OCI-LY3 (cell line): ENCODE measurements around the gene ZNF556.

Source experiments
- H2AFZ ChIP-seq: fragments of 200-600, 300-600 bp; shearing (Covaris generic); 2 replicates; pipeline ENCODE4 v1.6.0; 2014; ENCODE audit warnings: antibody characterized with exemption, low read depth, low read length
- H3K27ac ChIP-seq: fragments of 200-600, 300-600 bp; sonication (generic); 2 replicates; pipeline ENCODE4 v1.5.1; 2014; ENCODE audit warnings: mild to moderate bottlenecking, low read length, moderate library complexity, mixed read lengths
- H3K27me3 ChIP-seq: fragments of 200-600, 300-600 bp; sonication (generic); 2 replicates; pipeline ENCODE4 v1.6.1; 2014; ENCODE audit warnings: low read depth, low read length, mixed read lengths
- H3K36me3 ChIP-seq: fragments of 200-600, 300-600 bp; sonication (generic); replicated peaks from 2 replicates; pipeline ENCODE3; 2014; ENCODE audit warnings: low read depth, low read length, mixed read lengths
- H3K4me1 ChIP-seq: fragments of 300-600, 200-600 bp; sonication (generic); 2 replicates; pipeline ENCODE4 v1.6.1; 2014; ENCODE audit warnings: low read length, mixed read lengths
- H3K4me2 ChIP-seq: fragments of 200-600, 300-600 bp; sonication (generic); 2 replicates; pipeline ENCODE4 v1.6.1; 2014; ENCODE audit warnings: low read length, mixed read lengths
- H3K4me3 ChIP-seq: fragments of 300-600, 200-600 bp; sonication (generic); 2 replicates; pipeline ENCODE4 v1.5.1; 2014; ENCODE audit warnings: antibody characterized with exemption, mild to moderate bottlenecking, low read length, moderate library complexity
- H3K79me2 ChIP-seq: fragments of 300-600, 200-600 bp; shearing (Covaris generic); 2 replicates; pipeline ENCODE4 v1.6.1; 2014; ENCODE audit warnings: mild to moderate bottlenecking, low read length, mixed read lengths
- H3K9ac ChIP-seq: fragments of 300-600, 200-600 bp; shearing (Covaris generic); 2 replicates; pipeline ENCODE4 v1.6.0; 2014; ENCODE audit warnings: mild to moderate bottlenecking, low read length, moderate library complexity
- H3K9me3 ChIP-seq: fragments of 200-600, 300-600 bp; shearing (Covaris generic); 2 replicates; pipeline ENCODE4 v1.6.1; 2014; ENCODE audit warnings: low read length, mixed read lengths; ENCODE audit not compliant: insufficient read depth
- H4K20me1 ChIP-seq: fragments of 200-600, 300-600 bp; sonication (generic); 2 replicates; pipeline ENCODE4 v1.6.1; 2016; ENCODE audit warnings: low read length, mixed read lengths; ENCODE audit not compliant: insufficient read depth
- EZH2phosphoT487 ChIP-seq: fragments of 200-600 bp; shearing (Covaris generic); IDR thresholded peaks from 2 replicates; pipeline ENCODE4 v1.6.1; 2018; ENCODE audit warnings: antibody characterized with exemption, mixed run types, low read depth
- TF ChIP-seq, protein P1 (sequence below): fragments of 200-600, 300-600 bp; sonication (generic); IDR thresholded peaks from 2 replicates; pipeline ENCODE4 v1.5.1; 2014; ENCODE audit warnings: antibody characterized with exemption, low read length, low read depth

The ZNF556 gene

DNA sequence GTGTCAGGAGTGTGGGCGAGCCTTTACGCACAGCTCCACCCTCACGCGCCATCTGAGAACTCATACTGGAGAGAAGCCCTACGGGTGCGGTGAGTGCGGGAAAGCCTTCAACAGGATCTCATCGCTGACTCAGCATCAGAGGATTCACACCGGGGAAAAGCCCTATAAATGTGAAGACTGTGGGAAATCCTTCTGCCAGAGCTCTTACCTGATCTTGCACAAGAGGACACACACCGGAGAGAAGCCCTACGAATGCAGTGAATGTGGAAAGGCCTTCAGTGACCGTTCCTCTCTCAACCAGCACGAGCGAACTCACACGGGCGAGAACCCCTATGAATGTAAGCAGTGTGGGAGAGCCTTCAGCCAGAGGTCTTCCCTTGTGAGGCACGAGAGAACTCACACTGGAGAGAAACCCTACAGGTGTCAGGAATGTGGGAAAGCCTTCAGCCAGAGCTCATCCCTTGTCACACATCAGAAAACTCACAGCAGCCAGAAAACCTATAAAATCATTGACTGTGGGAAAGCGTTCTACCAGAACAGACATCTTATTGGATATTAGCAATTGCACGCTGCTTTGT, 32.8 kb upstream of the ZNF556 start:
- no peak overlapping the region for H3K27ac ChIP-seq
- TF ChIP-seq, protein P1, sequence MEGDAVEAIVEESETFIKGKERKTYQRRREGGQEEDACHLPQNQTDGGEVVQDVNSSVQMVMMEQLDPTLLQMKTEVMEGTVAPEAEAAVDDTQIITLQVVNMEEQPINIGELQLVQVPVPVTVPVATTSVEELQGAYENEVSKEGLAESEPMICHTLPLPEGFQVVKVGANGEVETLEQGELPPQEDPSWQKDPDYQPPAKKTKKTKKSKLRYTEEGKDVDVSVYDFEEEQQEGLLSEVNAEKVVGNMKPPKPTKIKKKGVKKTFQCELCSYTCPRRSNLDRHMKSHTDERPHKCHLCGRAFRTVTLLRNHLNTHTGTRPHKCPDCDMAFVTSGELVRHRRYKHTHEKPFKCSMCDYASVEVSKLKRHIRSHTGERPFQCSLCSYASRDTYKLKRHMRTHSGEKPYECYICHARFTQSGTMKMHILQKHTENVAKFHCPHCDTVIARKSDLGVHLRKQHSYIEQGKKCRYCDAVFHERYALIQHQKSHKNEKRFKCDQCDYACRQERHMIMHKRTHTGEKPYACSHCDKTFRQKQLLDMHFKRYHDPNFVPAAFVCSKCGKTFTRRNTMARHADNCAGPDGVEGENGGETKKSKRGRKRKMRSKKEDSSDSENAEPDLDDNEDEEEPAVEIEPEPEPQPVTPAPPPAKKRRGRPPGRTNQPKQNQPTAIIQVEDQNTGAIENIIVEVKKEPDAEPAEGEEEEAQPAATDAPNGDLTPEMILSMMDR: no peak
- no peak for TF ChIP-seq EZH2phosphoT487
- peaks cover 39% of the 10 kb centered on the region for H3K9me3 ChIP-seq
- H3K27me3 ChIP-seq: no peaks in the 10 kb centered on the region
- no peak overlapping the region for H2AFZ ChIP-seq
- H3K79me2 ChIP-seq: no peaks in the 10 kb centered on the region
- peaks cover 38% of the 10 kb centered on the region for H3K36me3 ChIP-seq
- H4K20me1 ChIP-seq: no peaks in the 10 kb centered on the region
- no peak overlapping the region for H3K4me2 ChIP-seq
- no peak overlapping the region for H3K4me3 ChIP-seq
- H3K4me1 ChIP-seq: no peaks in the 10 kb centered on the region
- no peak overlapping the region for H3K9ac ChIP-seq

DNA sequence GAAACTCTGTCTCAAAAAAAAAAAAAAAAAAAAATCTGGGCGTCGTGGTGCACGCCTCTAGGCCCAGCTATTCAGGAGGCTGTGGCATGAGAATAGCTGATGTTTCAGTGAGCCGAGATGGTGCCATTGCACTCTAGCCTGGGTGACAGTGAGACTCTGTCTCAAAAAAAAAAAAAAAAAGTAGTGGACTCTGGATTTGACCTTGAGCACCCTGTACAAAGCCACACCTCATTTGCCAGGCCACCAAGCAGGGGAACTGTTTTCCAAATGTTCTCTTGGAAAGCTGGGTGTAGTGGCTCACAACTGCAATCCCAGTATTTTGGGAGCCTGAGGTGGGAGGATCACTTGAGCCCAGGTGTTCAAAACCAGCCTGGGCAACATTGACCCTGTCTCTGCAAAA, 29.7 kb upstream of the ZNF556 start:
- Histone ChIP-seq H3K4me1 (peaks cover 5% of the 10 kb centered on the region), H3K9me3 (peaks cover 34% of the 10 kb centered on the region), H3K36me3 (peaks cover 32% of the 10 kb centered on the region), H3K4me3 (no peak overlapping the region), H4K20me1 (no peaks in the 10 kb centered on the region), H2AFZ (no peak overlapping the region), H3K9ac (no peak overlapping the region), H3K4me2 (no peak overlapping the region), H3K27ac (no peak overlapping the region), H3K27me3 (no peaks in the 10 kb centered on the region), H3K79me2 (peaks cover 7% of the 10 kb centered on the region)
- no peak for TF ChIP-seq EZH2phosphoT487
- TF ChIP-seq, protein P1: no peak

DNA sequence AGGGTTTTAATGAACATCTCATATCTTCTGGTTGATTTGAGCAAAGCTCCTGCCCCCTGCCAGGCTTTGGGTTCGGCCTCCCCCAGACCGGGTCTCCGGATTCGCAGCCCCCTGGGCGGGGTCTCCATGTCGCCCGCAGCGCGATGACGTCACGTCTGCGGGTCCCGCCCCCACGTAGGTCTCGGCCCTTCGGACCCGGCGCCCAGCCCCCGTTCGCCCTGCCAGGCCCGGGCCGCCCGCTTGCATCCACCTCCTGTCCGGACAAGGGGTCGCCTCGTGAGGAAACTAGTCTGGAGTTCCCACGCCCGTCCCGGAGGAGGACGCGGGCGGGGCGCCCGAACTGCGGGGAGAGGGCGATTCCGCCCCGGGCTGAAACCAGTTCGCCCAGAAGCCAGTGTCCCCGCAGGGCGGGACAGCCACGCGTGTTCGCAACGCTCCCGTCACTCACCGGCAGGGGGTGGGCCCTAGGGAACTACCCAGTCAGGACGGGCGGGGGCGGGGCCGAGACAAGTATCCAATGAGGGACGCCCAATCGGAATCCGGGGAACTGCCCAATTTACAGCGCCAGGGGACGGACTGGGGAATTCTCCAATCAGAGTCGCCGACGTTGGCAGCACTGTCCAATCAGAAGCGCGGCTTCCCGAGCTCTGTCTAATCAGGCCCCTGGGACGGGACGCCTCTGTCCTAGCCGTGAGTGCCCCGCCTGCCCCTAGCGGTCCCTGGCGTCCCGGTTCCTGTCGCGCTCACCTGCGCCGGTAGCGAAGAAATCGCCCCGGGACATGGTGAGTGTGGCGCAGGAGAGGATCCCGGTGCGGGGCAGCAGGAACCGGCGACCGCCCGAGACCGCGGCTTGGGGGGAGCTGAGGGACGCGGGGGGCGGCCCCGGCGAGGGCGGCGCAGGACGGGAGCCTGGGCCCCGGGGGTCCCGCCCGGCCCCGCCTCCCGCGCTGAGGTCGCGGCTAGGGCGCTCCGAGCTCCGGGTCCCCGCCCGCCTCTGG, 26.0 kb upstream of the ZNF556 start, which contains the start of gene ZNF555:
TSS of gene ZNF555 (plus strand) at position 682 of the 998 bp plus-strand sequence. CDS start at position 780, 98 bp downstream.
- TF ChIP-seq EZH2phosphoT487: no peak
- TF ChIP-seq, protein P1: peak; percentile 40
- Histone ChIP-seq H3K9me3 (peaks cover 7% of the 10 kb centered on the region), H3K27me3 (no peaks in the 10 kb centered on the region), H4K20me1 (no peaks in the 10 kb centered on the region), H3K4me1 (peaks cover 9% of the 10 kb centered on the region), H3K36me3 (peaks cover 21% of the 10 kb centered on the region), H3K4me2 (peak within 1 kb of the TSS; percentile 99), H3K27ac (peak within 1 kb of the TSS; percentile 73), H3K79me2 (peaks cover 9% of the 10 kb centered on the region), H3K4me3 (peak within 1 kb of the TSS; percentile 84), H3K9ac (peak within 1 kb of the TSS; percentile 88), H2AFZ (peak within 1 kb of the TSS; percentile 86)
